LNCaP clone FGC (cell line): ENCODE measurements around the gene CHAMP1.

Experiments
- DNase-seq: peaks from one replicate; pipeline ENCODE4 v3.0.0-alpha.2; 2011; ENCODE audit warnings: low read depth
- H3K4me3 ChIP-seq: 2 replicates; pipeline ENCODE4 v1.5.1; 2011; ENCODE audit warnings: mild to moderate bottlenecking, low read depth, low read length, control low read depth
- TF ChIP-seq, protein P1 (sequence below): IDR thresholded peaks from 2 replicates; pipeline ENCODE4 v1.5.1; 2012; ENCODE audit warnings: mild to moderate bottlenecking; ENCODE audit not compliant: control insufficient read depth, insufficient read depth; ENCODE audit errors: extremely low read depth

The CHAMP1 gene

GRCh38 chr13:114314074-114314912, at the start of gene CHAMP1:
CHAMP1 (plus strand) TSS chr13:114314503; CDS start chr13:114323843, 9,340 bp downstream.
- DNase-seq = peak; percentile 84
- TF ChIP-seq, protein P1, sequence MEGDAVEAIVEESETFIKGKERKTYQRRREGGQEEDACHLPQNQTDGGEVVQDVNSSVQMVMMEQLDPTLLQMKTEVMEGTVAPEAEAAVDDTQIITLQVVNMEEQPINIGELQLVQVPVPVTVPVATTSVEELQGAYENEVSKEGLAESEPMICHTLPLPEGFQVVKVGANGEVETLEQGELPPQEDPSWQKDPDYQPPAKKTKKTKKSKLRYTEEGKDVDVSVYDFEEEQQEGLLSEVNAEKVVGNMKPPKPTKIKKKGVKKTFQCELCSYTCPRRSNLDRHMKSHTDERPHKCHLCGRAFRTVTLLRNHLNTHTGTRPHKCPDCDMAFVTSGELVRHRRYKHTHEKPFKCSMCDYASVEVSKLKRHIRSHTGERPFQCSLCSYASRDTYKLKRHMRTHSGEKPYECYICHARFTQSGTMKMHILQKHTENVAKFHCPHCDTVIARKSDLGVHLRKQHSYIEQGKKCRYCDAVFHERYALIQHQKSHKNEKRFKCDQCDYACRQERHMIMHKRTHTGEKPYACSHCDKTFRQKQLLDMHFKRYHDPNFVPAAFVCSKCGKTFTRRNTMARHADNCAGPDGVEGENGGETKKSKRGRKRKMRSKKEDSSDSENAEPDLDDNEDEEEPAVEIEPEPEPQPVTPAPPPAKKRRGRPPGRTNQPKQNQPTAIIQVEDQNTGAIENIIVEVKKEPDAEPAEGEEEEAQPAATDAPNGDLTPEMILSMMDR = no peak

DNA sequence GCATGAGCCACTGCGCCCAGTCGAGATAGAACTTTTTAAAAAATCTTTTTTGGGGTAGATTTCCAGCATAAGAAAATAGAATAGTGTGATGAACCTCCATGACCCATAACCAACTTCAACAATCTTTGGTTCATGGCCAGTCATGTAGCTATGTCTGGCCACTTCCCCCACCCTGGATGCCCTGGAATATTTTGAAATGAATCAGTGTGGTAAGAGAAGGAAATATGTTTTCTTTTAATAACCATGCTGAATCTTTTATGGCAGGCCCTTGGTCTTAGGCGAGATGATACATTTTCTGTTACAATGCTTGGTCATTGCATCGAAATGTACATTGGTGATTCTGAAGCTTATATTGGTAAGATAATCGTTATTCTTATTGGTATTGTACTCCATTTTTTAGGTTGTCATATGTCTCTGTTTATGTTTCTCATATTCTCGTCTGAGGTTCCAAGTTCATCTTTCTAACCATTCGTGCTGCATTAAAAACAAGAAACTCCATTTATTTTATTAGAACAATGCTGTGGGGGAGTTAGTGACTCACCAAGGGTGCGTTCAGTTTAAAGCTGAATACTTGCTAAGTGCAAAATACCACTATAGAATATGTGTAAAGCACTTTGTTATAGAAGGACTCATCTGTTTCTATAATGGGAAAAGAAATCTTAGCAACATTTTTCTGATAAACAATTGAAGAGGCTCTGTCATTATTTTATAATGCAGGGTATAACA, 49.3 kb upstream of the CHAMP1 start:
- H3K4me3 ChIP-seq = no peak overlapping the region
- no peak for DNase-seq
- TF ChIP-seq, protein P1 = no peak

More at GRCh38 chr13:114314074-114314912, at the start of gene CHAMP1:
- H3K4me3 ChIP-seq = peak within 1 kb of the TSS; percentile 69

GRCh38 chr13:114266241-114266640, 48.1 kb upstream of the CHAMP1 start:
- H3K4me3 ChIP-seq = no peak overlapping the region
- no peak for DNase-seq
- TF ChIP-seq, protein P1 = no peak

DNA sequence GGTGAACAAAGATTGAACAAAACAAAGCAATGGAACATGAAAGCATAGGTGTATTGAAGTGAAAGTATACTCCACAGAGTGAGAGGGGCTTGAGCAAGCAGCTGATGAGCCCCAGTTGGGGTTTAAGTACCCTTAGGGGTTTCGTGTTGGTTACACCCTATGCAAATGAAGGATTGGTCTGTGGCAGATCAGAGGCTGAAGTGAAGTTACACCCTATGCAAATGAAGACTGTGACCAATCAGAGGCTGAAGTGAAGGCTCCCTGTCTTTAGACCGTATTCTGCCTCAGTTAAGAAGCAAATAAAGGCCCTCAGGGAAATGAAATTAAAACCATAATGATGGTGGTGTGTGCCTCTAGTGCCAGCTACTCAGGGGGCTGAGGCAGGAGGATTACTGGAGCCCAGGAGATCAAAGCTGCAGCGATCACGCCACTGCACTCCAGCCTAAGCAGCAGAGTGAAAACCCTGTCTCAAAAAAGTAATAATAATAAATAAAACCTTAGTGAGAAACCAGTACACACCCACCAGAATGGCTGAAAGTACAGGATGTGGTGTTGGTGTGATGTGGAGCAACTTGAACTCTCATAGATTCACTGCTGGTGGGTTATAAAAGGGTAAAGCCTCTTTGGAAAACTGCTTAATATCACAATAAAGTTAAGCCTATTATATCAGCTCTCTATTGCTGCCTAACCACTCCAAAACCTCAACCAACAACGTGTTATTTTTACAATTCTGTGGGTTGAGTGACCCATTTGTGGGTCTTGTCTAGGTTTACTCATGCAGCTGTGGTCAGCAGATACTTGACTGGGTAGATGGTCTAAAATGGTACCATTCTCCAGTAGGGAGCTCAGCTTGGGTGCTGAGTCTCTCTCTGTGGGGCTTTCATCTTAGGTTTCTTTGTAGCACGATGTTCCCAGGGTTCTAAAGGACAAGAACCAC, 45.7 kb upstream of the CHAMP1 start:
- DNase-seq = no peak
- H3K4me3 ChIP-seq = no peak overlapping the region
- TF ChIP-seq, protein P1 = no peak

DNA sequence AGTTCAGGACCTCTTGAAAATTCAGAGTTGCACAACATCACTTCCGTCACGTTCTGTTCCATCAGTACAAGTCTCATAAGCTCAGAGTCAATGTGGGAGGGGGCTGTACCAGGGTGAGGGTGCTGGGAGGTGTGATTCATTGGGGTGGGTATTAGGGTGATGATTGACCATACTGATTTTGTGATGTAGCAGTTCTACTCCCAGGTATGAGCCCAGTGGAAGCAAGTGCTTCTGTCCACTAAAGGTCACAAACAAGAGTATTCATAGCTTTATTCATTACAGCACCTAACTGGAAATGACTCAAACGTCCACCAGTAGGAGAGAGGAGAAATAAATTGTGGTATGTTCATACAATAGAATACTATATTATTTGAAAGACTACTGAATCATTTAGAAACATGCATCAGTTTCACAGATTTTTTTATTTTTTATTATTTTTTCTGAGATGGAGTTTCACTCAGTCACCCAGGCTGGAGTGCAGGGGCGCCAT, 45.0 kb upstream of the CHAMP1 start:
- no peak for DNase-seq
- TF ChIP-seq, protein P1 = no peak
- H3K4me3 ChIP-seq = no peak overlapping the region

DNA sequence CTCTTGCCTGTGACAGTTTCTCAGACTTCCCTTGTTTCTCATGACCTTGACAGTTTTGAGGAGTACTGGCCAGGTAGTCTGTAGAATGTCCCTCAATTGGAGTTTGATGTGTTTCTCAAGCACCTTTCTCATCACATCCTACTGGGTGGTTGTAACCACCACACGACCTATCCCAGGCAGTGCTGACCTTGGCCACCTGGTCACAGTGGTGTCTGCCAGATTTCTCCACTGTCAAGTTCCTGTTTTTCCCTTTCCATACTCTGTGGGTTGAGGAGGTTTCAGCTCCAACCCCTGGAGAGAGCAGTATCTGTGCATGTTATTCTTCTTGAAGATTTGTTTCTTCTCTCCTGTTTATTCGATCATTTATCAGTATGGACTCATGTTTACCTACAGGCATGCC, 41.3 kb upstream of the CHAMP1 start:
- no peak for DNase-seq
- no peak overlapping the region for H3K4me3 ChIP-seq
- TF ChIP-seq, protein P1 = no peak
